Measurements from ENCODE around the gene SNX25.
"Not testable (repeated sequence)": the region's sequence is repeated elsewhere in the genome, so short reads cannot be mapped to it uniquely, and the experiment has no call there.

Gene SNX25

DNA sequence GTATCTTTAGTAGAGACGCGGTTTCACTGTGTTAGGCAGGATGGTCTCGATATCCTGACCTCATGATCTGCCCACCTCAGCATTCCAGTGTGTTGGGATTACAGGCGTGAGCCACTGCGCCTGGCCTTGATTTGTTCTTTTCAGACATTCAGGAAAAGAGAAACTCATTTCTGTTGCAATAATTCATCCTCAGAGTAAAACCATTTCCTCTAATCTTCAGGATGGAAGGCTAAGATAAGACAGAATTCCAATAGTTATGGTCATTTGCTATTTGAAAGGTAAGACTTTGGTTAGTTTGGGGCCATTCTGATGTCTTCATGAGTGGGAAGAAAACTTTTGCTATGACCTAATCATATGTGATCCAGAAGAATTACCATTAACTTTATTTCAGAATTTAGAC lies 103.3 kb downstream of the SNX25 start:
- Histone ChIP-seq H3K27ac (no peak overlapping the region), H3K9ac (no peak overlapping the region), H3K4me3 (no peak overlapping the region), H3K9me3 (replicated peaks in 1 of 11) (peaks cover 0 to 18% (median 6%) of the 10 kb centered on the region in 11 experiments; a peak in 7 of 22 replicates), H3K27me3 (no peaks in the 10 kb centered on the region), H3K4me2 (no peak overlapping the region), H4K20me1 (peaks cover 0 to 23% (median 0%) of the 10 kb centered on the region in 11 experiments; a peak in 5 of 22 replicates), H3K36me3 (peaks cover 76 to 100% (median 97%) of the 10 kb centered on the region in 11 experiments), H3K4me1 (peaks cover 0 to 33% (median 29%) of the 10 kb centered on the region in 10 experiments; a peak in 14 of 20 replicates)
- TF ChIP-seq Cebpa-rat (IDR thresholded peaks at IDR 0.05), result no peak

DNA sequence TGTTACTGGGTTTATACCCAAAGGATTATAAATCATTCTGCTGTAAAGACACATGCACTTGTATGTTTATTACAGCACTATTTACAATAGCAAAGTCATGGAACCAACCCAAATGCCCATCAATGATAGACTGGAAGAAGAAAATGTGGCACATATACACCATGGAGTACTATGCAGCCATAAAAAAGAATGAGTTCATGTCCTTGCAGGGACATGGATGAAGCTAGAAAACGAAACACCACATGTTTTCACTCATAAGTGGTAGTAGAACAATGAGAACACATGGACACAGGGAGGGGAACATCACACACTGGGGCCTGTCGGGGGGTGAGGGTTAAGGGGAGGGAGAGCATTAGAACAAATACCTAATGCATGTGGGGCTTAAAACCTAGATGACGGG lies 108.1 kb downstream of the SNX25 start:
- H4K20me1 ChIP-seq, H3K4me3 ChIP-seq, H3K4me1 ChIP-seq, H3K27me3 ChIP-seq, H3K27ac ChIP-seq, H3K4me2 ChIP-seq, H3K9ac ChIP-seq: not testable (repeated sequence)
- H3K36me3 ChIP-seq, result peaks cover 62 to 98% (median 84%) of the 10 kb centered on the region in 11 experiments
- H3K9me3 ChIP-seq (replicated peaks in 1 of 11), result peaks cover 0 to 17% (median 6%) of the 10 kb centered on the region in 11 experiments; a peak in 7 of 22 replicates

DNA sequence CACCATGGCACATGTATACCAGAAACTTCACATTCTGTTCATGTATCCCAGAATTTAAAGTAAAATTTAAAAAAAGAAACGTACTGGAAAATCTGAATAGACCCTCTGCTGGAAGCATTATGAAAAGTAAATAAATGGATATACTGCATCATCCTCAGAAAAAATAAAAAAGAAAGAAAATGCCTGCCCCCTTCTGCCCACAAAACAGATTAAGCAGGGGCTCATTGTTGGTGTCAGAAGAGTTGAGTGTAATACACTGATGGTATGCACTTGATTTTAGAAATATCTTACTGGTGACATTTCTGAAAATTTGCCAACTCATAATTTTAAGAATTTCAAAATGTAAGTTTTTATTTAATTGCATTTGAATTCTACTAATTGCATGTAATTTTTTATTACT lies 108.5 kb downstream of the SNX25 start:
- TF ChIP-seq Cebpa-rat (IDR thresholded peaks at IDR 0.05), result no peak
- Histone ChIP-seq H3K36me3 (peaks cover 58 to 98% (median 83%) of the 10 kb centered on the region in 11 experiments), H3K9me3 (replicated peaks in 1 of 11) (peaks cover 0 to 15% (median 6%) of the 10 kb centered on the region in 11 experiments; a peak in 6 of 22 replicates), H3K9ac (no peak overlapping the region), H3K27me3 (no peaks in the 10 kb centered on the region), H4K20me1 (peaks cover 0 to 5% (median 0%) of the 10 kb centered on the region in 11 experiments; a peak in 1 of 22 replicates), H3K4me1 (peaks cover 0 to 10% (median 6%) of the 10 kb centered on the region in 10 experiments; a peak in 11 of 20 replicates), H3K27ac (no peak overlapping the region), H3K4me2 (no peak overlapping the region), H3K4me3 (no peak overlapping the region)

DNA sequence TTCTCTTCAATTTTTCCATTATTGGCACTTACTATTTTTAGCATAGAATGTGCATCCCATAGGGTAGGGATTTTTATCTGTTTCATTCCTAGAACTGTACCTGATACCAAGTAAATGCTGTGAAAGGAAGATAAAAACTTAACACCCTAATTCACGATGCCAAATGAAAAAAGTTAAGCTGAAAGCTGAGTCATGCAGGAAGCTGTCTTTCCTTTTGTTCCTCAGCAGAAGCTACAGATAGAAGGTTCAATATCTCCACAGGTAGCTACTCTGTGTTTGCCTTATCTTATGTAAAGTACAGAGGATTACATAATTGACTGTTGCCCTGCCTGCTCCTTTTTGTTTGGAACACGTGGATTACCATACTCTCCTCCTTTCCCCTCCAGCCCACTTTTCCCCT lies 109.3 kb downstream of the SNX25 start:
- no peak for TF ChIP-seq Cebpa-rat (IDR thresholded peaks at IDR 0.05)
- Histone ChIP-seq H3K9ac (no peak overlapping the region), H3K4me2 (0 out of 22 replicates have a peak overlapping the region, but pooled peaks of 1 of the 11 experiments have one; percentile 24), H4K20me1 (peaks cover 0 to 5% (median 0%) of the 10 kb centered on the region in 11 experiments; a peak in 1 of 22 replicates), H3K4me3 (no peak overlapping the region), H3K27me3 (no peaks in the 10 kb centered on the region), H3K4me1 (peaks cover 0 to 10% (median 6%) of the 10 kb centered on the region in 10 experiments; a peak in 11 of 20 replicates), H3K27ac (peak overlapping the region in 2 of 11 experiments; percentile 6 to 22; a peak in 2 of 22 replicates), H3K36me3 (peaks cover 50 to 98% (median 83%) of the 10 kb centered on the region in 11 experiments), H3K9me3 (replicated peaks in 1 of 11) (peaks cover 0 to 15% (median 6%) of the 10 kb centered on the region in 11 experiments; a peak in 6 of 22 replicates)

DNA sequence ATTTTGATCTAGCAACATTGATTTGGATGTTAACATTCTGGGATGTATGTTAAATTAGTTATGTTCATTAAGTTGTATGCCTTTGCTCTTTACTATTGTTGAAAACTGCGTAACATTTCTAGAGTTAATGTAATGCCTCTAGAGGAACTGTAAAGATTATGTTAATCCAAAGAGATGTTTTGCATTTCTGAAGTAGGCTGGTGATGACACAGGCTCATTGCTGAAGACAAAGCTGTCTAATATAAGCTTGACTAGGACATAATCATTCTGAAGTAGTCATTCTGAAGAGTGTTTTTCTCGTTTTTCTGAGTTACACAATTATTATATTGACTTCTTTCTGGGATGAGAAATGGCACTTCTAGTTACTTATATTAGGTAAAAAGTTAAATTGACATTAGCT lies 113.4 kb downstream of the SNX25 start:
- H3K9me3 ChIP-seq (replicated peaks in 1 of 11), result peaks cover 0 to 8% (median 0%) of the 10 kb centered on the region in 11 experiments; a peak in 1 of 22 replicates
- peaks cover 0 to 10% (median 6%) of the 10 kb centered on the region in 10 experiments; a peak in 11 of 20 replicates for H3K4me1 ChIP-seq
- peaks cover 0 to 3% (median 0%) of the 10 kb centered on the region in 11 experiments; a peak in 1 of 22 replicates for H4K20me1 ChIP-seq
- no peak overlapping the region for H3K9ac ChIP-seq
- H3K36me3 ChIP-seq, result peaks cover 28 to 93% (median 71%) of the 10 kb centered on the region in 11 experiments
- no peaks in the 10 kb centered on the region for H3K27me3 ChIP-seq
- no peak overlapping the region for H3K27ac ChIP-seq
- no peak for TF ChIP-seq Cebpa-rat (IDR thresholded peaks at IDR 0.05)
- no peak overlapping the region for H3K4me3 ChIP-seq
- H3K4me2 ChIP-seq, result no peak overlapping the region

DNA sequence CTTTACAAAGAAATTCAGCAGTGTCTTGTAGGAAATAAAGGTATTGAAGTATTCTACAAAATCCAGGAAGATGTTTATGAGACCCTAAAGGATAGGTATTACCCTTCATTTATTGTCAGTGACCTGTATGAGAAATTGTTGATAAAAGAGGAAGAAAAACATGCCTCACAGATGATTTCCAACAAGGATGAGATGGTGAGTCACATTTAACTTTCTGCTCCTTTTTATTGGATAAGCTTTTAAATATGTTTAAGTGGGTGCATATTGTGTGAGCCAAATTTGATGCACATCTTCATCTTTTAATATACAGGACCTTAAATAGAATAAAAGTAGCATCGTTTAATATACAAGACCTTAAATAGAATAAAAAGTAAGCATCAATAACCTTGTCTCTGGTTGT lies 114.2 kb downstream of the SNX25 start:
- Histone ChIP-seq H3K27ac (no peak overlapping the region), H3K9ac (no peak overlapping the region), H3K4me2 (no peak overlapping the region), H3K9me3 (replicated peaks in 1 of 11) (peaks cover 0 to 9% (median 5%) of the 10 kb centered on the region in 11 experiments; a peak in 12 of 22 replicates), H3K36me3 (peaks cover 31 to 93% (median 73%) of the 10 kb centered on the region in 11 experiments), H3K27me3 (no peaks in the 10 kb centered on the region), H4K20me1 (peaks cover 0 to 3% (median 0%) of the 10 kb centered on the region in 11 experiments; a peak in 1 of 22 replicates), H3K4me1 (peaks cover 0 to 3% (median 3%) of the 10 kb centered on the region in 10 experiments; a peak in 11 of 20 replicates), H3K4me3 (no peak overlapping the region)
- TF ChIP-seq Cebpa-rat (IDR thresholded peaks at IDR 0.05), result no peak

DNA sequence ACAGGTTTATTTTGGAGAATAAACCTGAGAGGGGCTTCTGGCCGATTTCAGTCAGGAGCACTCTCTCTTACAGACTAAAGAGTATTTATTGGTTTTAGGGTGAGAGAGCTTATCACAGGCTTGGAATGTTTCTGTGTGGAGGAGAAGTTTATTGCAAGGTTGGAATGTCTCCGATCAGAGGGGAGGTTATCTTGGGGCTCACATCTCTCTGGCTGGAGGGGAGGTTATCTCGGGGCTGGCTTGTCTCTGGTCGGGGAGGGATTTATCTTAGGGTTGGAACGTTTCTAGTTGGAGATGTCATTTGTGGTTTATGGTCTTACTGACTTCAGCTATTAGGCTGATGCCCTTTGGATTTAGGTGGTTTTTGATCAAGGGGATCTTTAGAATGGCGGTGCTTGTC lies 115.0 kb downstream of the SNX25 start:
- H3K9me3 ChIP-seq (replicated peaks in 1 of 11), result peaks cover 0 to 17% (median 12%) of the 10 kb centered on the region in 11 experiments; a peak in 15 of 22 replicates
- H3K27ac ChIP-seq, H3K4me1 ChIP-seq, H3K27me3 ChIP-seq, H4K20me1 ChIP-seq, H3K4me3 ChIP-seq, H3K4me2 ChIP-seq, H3K9ac ChIP-seq: not testable (repeated sequence)
- H3K36me3 ChIP-seq, result peaks cover 39 to 96% (median 81%) of the 10 kb centered on the region in 11 experiments

DNA sequence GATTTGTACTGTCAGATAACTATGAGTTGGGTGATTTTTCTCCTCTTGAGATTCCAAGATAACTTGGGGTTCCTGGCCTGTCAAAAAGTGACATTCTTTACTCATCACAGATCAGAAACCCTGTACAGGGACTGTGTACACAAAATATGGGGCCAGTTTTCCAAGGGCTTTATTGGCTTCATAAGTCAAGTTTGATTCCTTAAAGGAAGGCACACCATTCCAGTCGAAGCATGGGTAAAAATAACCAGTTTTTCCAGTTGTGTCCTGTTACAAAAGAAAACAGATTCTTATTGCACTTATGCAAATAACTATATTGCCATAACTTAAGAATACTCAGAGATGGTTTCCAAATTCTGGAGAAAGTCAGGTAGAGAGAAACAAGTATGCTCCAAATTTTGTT lies 116.3 kb downstream of the SNX25 start:
- peaks cover 0 to 19% (median 17%) of the 10 kb centered on the region in 11 experiments; a peak in 15 of 22 replicates for H3K9me3 ChIP-seq (replicated peaks in 1 of 11)
- H3K36me3 ChIP-seq, result peaks cover 35 to 95% (median 81%) of the 10 kb centered on the region in 11 experiments
- not testable (repeated sequence) for H4K20me1 ChIP-seq, H3K4me3 ChIP-seq, H3K4me2 ChIP-seq, H3K27me3 ChIP-seq, H3K9ac ChIP-seq, H3K27ac ChIP-seq, H3K4me1 ChIP-seq

DNA sequence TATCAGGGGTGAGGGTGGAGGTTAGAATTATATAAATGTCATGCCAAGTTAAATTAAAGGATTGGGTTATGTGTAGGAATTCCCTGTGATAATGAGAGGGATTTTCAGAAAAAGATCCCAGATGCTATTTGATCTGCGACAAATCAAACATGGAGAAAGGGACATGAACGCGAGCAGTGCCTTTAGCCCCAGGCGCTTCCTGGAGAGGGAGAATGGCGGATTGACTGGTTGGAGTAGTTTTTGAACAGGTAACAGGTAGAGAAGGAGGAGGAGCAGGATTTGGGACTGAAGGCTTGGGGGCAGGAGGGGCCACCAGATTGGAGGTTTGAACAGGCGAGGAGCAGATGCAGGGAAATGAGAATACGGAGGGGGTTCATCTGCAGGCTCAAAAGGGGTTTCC lies 119.2 kb downstream of the SNX25 start:
- Histone ChIP-seq H3K36me3 (peaks cover 40 to 95% (median 82%) of the 10 kb centered on the region in 11 experiments), H3K27ac (no peak overlapping the region)
- no peak for TF ChIP-seq Cebpa-rat (IDR thresholded peaks at IDR 0.05)

DNA sequence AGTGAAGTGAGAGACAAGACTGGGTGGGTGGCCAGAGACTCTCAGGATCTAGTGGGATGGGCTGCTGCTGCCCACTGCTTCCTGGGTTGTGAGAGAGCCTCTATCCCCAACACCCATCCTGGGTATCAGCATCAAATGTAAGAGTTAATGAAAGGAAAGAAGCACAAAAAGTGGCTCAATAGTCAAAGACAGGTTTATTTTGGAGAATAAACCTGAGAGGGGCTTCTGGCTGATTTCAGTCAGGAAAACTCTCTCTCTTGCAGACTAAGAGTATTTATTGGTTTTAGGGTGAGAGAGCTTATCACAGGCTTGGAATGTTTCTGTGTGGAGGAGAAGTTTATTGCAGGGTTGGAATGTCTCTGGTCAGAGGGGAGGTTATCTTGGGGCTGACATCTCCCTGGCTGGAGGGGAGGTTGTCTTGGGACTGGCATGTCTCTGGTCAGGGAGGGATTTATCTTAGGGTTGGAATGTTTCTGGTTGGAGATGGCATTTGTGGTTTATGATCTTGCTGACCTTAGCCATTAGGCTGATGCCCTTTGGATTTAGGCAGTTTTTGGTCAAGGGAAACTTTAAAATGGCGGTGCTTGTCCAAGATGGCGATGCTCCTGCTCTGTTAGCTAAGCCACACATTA lies 120.6 kb downstream of the SNX25 start:
- H3K4me2 ChIP-seq, H3K27ac ChIP-seq, H3K4me3 ChIP-seq, H4K20me1 ChIP-seq, H3K27me3 ChIP-seq, H3K4me1 ChIP-seq, H3K9ac ChIP-seq: not testable (repeated sequence)
- peaks cover 0 to 19% (median 17%) of the 10 kb centered on the region in 11 experiments; a peak in 15 of 22 replicates for H3K9me3 ChIP-seq (replicated peaks in 1 of 11)
- peaks cover 39 to 95% (median 82%) of the 10 kb centered on the region in 11 experiments for H3K36me3 ChIP-seq

More for the DNA sequence above, 119.2 kb downstream of the SNX25 start:
- Histone ChIP-seq H3K9me3 (replicated peaks in 1 of 11) (peaks cover 0 to 19% (median 17%) of the 10 kb centered on the region in 11 experiments; a peak in 15 of 22 replicates), H3K4me1 (no peaks in the 10 kb centered on the region), H3K4me2 (no peak overlapping the region), H3K27me3 (no peaks in the 10 kb centered on the region), H3K9ac (no peak overlapping the region), H3K4me3 (no peak overlapping the region), H4K20me1 (peaks cover 0 to 6% (median 0%) of the 10 kb centered on the region in 11 experiments; a peak in 3 of 22 replicates)
